Renal cortex interstitium (tissue), 11 donors: ENCODE measurements around the gene AP3M1. TPM values are rescaled to one million over a fixed set of nuclear protein-coding genes. Genes with fewer than 3 reads are reported as not detected.

ENCODE experiments used
- DNase-seq, 11 donors: peaks; one replicate each; pipeline ENCODE4 v3.0.0-alpha.2; 2013; ENCODE audit warnings: low read depth in 9 of 11, low spot score in 4 of 11; ENCODE audit errors: extremely low read depth in 1 of 11
- polyA plus RNA-seq, 3 donors: library from polyadenylated mRNA; unstranded; fragments of 120-200 nt; gene quantifications; one replicate each; pipeline ENCODE4 v1.2.1, GENCODE V29; 2013; ENCODE audit not compliant: insufficient read length in 3 of 3

AP3M1 gene
- polyA plus RNA-seq, 3 donors, result 52.8 to 62.2 (median 58.6) TPM

- DNase-seq, result no peak
Measured at GRCh38 chr10:74133923-74134820, 16.5 kb downstream of the AP3M1 start.

GRCh38 chr10:74123081-74123480 is 27.5 kb downstream of the AP3M1 start:
- no peak for DNase-seq

GRCh38 chr10:74122060-74122459 is 28.6 kb downstream of the AP3M1 start:
- DNase-seq, result no peak

GRCh38 chr10:74121368-74121767 is 29.3 kb downstream of the AP3M1 start:
- no peak for DNase-seq

- no peak for DNase-seq
Measured at GRCh38 chr10:74120911-74121310, 29.7 kb downstream of the AP3M1 start.

GRCh38 chr10:74118804-74119203 is 31.8 kb downstream of the AP3M1 start:
- no peak for DNase-seq

- no peak for DNase-seq
Measured at GRCh38 chr10:74117738-74118137, 32.9 kb downstream of the AP3M1 start.

- no peak for DNase-seq
Measured at GRCh38 chr10:74114041-74114448, 36.6 kb downstream of the AP3M1 start.

GRCh38 chr10:74113546-74113945 is 37.1 kb downstream of the AP3M1 start:
- no peak for DNase-seq

- DNase-seq, result no peak
Measured at GRCh38 chr10:74111799-74112198, 38.8 kb downstream of the AP3M1 start.

- DNase-seq, result no peak
Measured at GRCh38 chr10:74110120-74110519, 40.5 kb downstream of the AP3M1 start.

GRCh38 chr10:74109452-74109851 is 41.2 kb downstream of the AP3M1 start:
- DNase-seq, result no peak

GRCh38 chr10:74107391-74107790 is 43.2 kb downstream of the AP3M1 start:
- DNase-seq, result no peak

GRCh38 chr10:74104996-74105395 is 45.6 kb downstream of the AP3M1 start:
- DNase-seq, result no peak

- DNase-seq, result no peak
Measured at GRCh38 chr10:74104480-74104879, 46.1 kb downstream of the AP3M1 start.

- no peak for DNase-seq
Measured at GRCh38 chr10:74103560-74104258, 46.9 kb downstream of the AP3M1 start.

GRCh38 chr10:74099836-74100235 is 50.8 kb downstream of the AP3M1 start:
- DNase-seq, result no peak

GRCh38 chr10:74099420-74099819 is 51.2 kb downstream of the AP3M1 start:
- DNase-seq, result no peak

GRCh38 chr10:74097776-74098175 is 52.9 kb downstream of the AP3M1 start:
- DNase-seq, result no peak

- no peak for DNase-seq
Measured at GRCh38 chr10:74096777-74097176, 53.9 kb downstream of the AP3M1 start.
